Activated CD8-positive, alpha-beta T cell treated with anti-CD3 and anti-CD28 coated beads for 36 hours (primary cell): ENCODE results near the gene TMEM120B. TPM values are rescaled to one million over a fixed set of nuclear protein-coding genes. Genes with fewer than 3 reads are reported as not detected.
A peak's percentile ranks its signal among the peaks of the same experiment; 100 is the strongest.

ENCODE experiments used
- ATAC-seq: fragments of 200-7000 bp; cut with Tn5 transposase; one replicate; pipeline ENCODE4 v1.10.0; 2021; ENCODE audit warnings: mild to moderate bottlenecking, moderate library complexity
- CTCF ChIA-PET: fragments of 350-600 bp; sonication (Branson Sonifier 250); formaldehyde crosslinking; loops from one replicate; lab custom pipeline; 2021; ENCODE audit warnings: antibody characterized with exemption; lab: Charles Lee
- POLR2A ChIA-PET: fragments of 350-600 bp; sonication (Branson Sonifier 250); formaldehyde crosslinking; loops from one replicate; lab custom pipeline; 2021; ENCODE audit warnings: antibody characterized with exemption; lab: Charles Lee
- DNase-seq: peaks from one replicate; pipeline ENCODE4 v3.0.0-alpha.2; 2020
- H3K27ac Mint-ChIP-seq: one replicate; pipeline ENCODE4 v1.8.0; 2021; ENCODE audit warnings: mild to moderate bottlenecking, mixed read lengths
- H3K27me3 Mint-ChIP-seq: one replicate; pipeline ENCODE4 v1.8.0; 2021; ENCODE audit warnings: mixed read lengths
- H3K36me3 Mint-ChIP-seq: one replicate; pipeline ENCODE4 v1.8.0; 2021; ENCODE audit warnings: low read depth, mixed read lengths
- H3K4me1 Mint-ChIP-seq: one replicate; pipeline ENCODE4 v1.8.0; 2021; ENCODE audit warnings: low read depth, mixed read lengths
- H3K4me3 Mint-ChIP-seq: one replicate; pipeline ENCODE4 v1.8.0; 2021; ENCODE audit warnings: mild to moderate bottlenecking, moderate library complexity, mixed read lengths
- H3K9me3 Mint-ChIP-seq: one replicate; pipeline ENCODE4 v1.8.0; 2021; ENCODE audit warnings: mixed read lengths
- CTCF ChIP-seq: fragments of 200-600 bp; IDR thresholded peaks from one replicate; pipeline ENCODE4 v1.8.0; 2022; ENCODE audit warnings: antibody characterized with exemption, mild to moderate bottlenecking
- intact Hi-C: fragments of 100-400 bp; cut with micrococcal nuclease; formaldehyde crosslinking; loops from one replicate; pipeline ENCODE4 v1.10.0; 2022
- total RNA-seq, 2 experiments: library from RNA; stranded (reverse); gene quantifications; one replicate each; pipeline ENCODE4 v1.2.3, GENCODE V29; 2021

Gene TMEM120B
- total RNA-seq, 2 experiments from 2014 or later: 11.7 to 12.7 TPM

- DNase-seq (peak; percentile 62), ATAC-seq (no peak)
- H3K36me3 Mint-ChIP-seq: peaks cover 49% of the 10 kb centered on the region
- CTCF ChIA-PET: interaction anchor here (1.1 to 15.4 kb wide), 10 partner anchors 13 to 289 kb away, joined by 3 to 698 read pairs (median 47); partner anchors contain the start of genes PSMD9, SETD1B and TMEM120B
- H3K27ac Mint-ChIP-seq: peak overlapping the region; percentile 100
- peak overlapping the region; percentile 89 for H3K4me3 Mint-ChIP-seq
- intact Hi-C loops: loop anchor here (5.0 kb wide), 1 partner anchor 105 kb away; no protein-coding TSS in a partner anchor
- H3K9me3 Mint-ChIP-seq: no peaks in the 10 kb centered on the region
- no peak for TF ChIP-seq CTCF
- POLR2A ChIA-PET: interaction anchor here (1.3 to 30.9 kb wide), 4 partner anchors 5 to 255 kb away, joined by 4 to 683 read pairs (median 344); partner anchors contain the start of genes ORAI1, RHOF and SETD1B
- H3K4me1 Mint-ChIP-seq: peaks cover 56% of the 10 kb centered on the region
- no peaks in the 10 kb centered on the region for H3K27me3 Mint-ChIP-seq
Observed at GRCh38 chr12:121791671-121792551, 79.4 kb downstream of the TMEM120B start.

DNA sequence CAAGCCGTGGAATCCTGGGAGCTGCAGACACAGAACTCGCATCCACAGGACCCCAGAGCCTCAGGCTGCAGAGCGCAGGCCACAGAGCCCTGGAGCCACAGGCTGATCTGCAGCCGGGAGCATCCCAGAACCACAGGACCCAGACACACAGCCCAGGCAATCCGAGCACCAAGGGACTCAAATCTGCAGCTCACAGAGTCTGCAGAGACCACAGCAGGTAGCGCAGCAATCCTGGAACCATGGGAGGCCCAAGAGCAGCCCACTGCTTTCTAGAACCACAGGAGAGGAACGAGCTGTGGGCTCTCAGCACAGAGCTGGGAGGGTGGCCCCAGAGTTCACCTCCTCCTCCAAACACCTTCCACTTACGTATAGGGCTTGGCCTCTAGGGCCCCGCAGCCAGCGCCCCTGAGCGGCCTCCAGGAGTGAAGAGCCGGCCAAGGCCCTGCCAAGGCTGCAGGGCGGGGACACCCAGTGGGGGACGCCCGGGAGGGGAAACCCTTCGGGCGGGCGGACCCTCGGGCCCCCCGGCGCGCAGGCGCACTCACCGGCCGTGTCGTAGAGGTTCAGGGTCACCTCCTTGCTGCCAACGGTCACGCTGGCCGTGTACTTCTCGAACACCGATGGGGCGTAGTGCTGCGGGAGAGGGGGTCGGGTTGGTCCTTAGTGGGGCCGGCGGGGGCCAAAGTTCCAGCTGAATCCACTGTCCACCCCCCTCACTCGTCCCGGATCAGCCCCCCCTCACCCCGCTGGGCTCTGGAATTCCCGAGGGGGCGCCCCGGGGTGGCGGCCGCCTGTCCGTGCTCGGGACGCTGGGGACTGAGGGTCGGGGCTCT is 80.3 kb downstream of the TMEM120B start:
- peaks cover 45% of the 10 kb centered on the region for H3K36me3 Mint-ChIP-seq
- POLR2A ChIA-PET: interaction anchor here (0.6 to 30.9 kb wide), 7 partner anchors 6 to 256 kb away, joined by 3 to 683 read pairs (median 5); partner anchors contain the start of genes ORAI1, RHOF and SETD1B
- TF ChIP-seq CTCF: no peak

GRCh38 chr12:121793440-121793837 is 80.9 kb downstream of the TMEM120B start, which contains the start of gene RHOF:
TSS of gene RHOF (minus strand) at chr12:121793688. CDS start at chr12:121793633, 55 bp downstream.
- no peak for TF ChIP-seq CTCF
- ATAC-seq (peak; percentile 19), DNase-seq (no peak)
- Mint-ChIP-seq H3K4me3 (peak within 1 kb of the TSS; percentile 89), H3K9me3 (no peaks in the 10 kb centered on the region), H3K36me3 (peaks cover 42% of the 10 kb centered on the region), H3K27ac (peak within 1 kb of the TSS; percentile 100), H3K4me1 (peaks cover 54% of the 10 kb centered on the region), H3K27me3 (no peaks in the 10 kb centered on the region)
- intact Hi-C loops: loop anchor here (5.0 kb wide), 1 partner anchor 106 kb away; no protein-coding TSS in a partner anchor
- ChIA-PET CTCF (interaction anchor here (1.1 to 15.4 kb wide), 34 partner anchors 14 to 287 kb away, joined by 3 to 698 read pairs (median 9); partner anchors contain the start of genes CFAP251, ORAI1, PSMD9 and SETD1B), POLR2A (interaction anchor here (1.0 to 30.9 kb wide), 8 partner anchors 6 to 256 kb away, joined by 3 to 683 read pairs (median 4); partner anchors contain the start of genes ORAI1, RHOF and SETD1B)

More for the DNA sequence above, 80.3 kb downstream of the TMEM120B start:
- CTCF ChIA-PET: interaction anchor here (1.1 to 15.4 kb wide), 16 partner anchors 14 to 288 kb away, joined by 3 to 698 read pairs (median 28); partner anchors contain the start of genes CFAP251, PSMD9, SETD1B and TMEM120B
- peak overlapping the region; percentile 89 for H3K4me3 Mint-ChIP-seq
- peaks cover 55% of the 10 kb centered on the region for H3K4me1 Mint-ChIP-seq
- intact Hi-C loops: loop anchor here (5.0 kb wide), 1 partner anchor 106 kb away; no protein-coding TSS in a partner anchor
- peak overlapping the region; percentile 100 for H3K27ac Mint-ChIP-seq
- DNase-seq (peak; percentile 85), ATAC-seq (peak; percentile 25)
- no peaks in the 10 kb centered on the region for H3K27me3 Mint-ChIP-seq
- H3K9me3 Mint-ChIP-seq: no peaks in the 10 kb centered on the region

DNA sequence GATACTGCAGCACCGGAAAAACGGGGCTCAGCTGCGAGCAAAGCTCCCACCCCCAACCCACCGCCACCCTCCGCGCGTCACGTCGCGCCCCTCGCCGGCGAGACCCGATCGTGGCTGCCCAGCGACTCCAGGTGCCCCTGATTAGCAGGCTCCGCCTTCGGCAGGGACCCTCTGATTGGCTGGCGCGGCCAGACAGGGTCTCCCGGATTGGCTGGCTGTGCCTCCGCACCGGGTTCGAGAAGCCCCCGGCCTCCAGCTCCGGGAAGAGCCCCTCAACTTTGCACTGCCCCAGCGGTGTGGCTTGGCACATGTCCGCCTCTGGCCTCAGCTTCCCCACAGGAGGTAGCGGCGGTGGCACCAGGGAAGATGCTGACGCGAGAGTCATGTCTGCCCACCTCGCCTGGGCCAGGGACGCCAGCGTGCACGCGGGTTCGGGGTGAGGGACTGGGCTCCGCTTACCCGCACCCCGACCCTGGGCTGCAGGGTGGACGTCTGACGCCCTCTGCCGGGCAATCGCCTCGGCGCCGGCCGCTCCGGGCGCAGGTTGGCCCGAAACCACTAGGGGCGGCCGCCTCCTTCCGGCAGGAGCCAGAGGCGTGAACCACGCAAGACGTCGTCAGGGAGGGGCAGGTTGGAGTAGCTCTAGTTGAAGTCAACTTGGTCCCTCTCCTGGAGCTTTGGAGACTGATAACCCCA is 81.4 kb downstream of the TMEM120B start:
- ChIA-PET POLR2A (interaction anchor here (1.0 to 30.9 kb wide), 11 partner anchors 7 to 108 kb away, joined by 3 to 683 read pairs (median 4); partner anchors contain the start of genes PSMD9, RHOF and SETD1B), CTCF (interaction anchor here (0.6 to 15.4 kb wide), 64 partner anchors 13 to 416 kb away, joined by 3 to 698 read pairs (median 5); partner anchors contain the start of genes CFAP251, MLXIP, ORAI1 and PSMD9)
- H3K4me3 Mint-ChIP-seq: peak overlapping the region; percentile 89
- peak overlapping the region; percentile 91 for H3K27ac Mint-ChIP-seq
- ATAC-seq: peak; percentile 60
- intact Hi-C loops: loop anchor here (2.0 to 5.0 kb wide), 3 partner anchors 17 to 107 kb away; partner anchors contain the start of gene PSMD9
- no peaks in the 10 kb centered on the region for H3K27me3 Mint-ChIP-seq
- peaks cover 54% of the 10 kb centered on the region for H3K4me1 Mint-ChIP-seq
- peak; percentile 95 for DNase-seq
- TF ChIP-seq CTCF: peak; percentile 99
- peaks cover 41% of the 10 kb centered on the region for H3K36me3 Mint-ChIP-seq
- no peaks in the 10 kb centered on the region for H3K9me3 Mint-ChIP-seq
